Esophagus squamous epithelium (tissue), 5 donors: ENCODE results near the gene PRKAA1. TPM values are rescaled to one million over a fixed set of nuclear protein-coding genes. Genes with fewer than 3 reads are reported as not detected.

Experiments
- DNase-seq: peaks from one replicate; lab custom pipeline; 2025; lab: John Stamatoyannopoulos, UW
- H3K27ac ChIP-seq, 4 donors: fragments of 200-600 bp; sonication (generic); one replicate each; pipeline ENCODE4 v1.5.1; 2016 to 2019; ENCODE audit warnings: mild to moderate bottlenecking in 1 of 4
- H3K27me3 ChIP-seq, 4 donors: fragments of 200-600 bp; sonication (generic); 1 replicate in 3 of 4; 2 replicates in 1 of 4; pipeline versions ENCODE4 v1.5.1 to v1.6.0; 2017 to 2021; ENCODE audit warnings: antibody characterized with exemption in 1 of 4
- H3K36me3 ChIP-seq, 3 donors: fragments of 200-600 bp; sonication (generic); one replicate each; pipeline ENCODE4 v1.5.1; 2016 to 2019
- H3K4me1 ChIP-seq, 3 donors: fragments of 200-600 bp; sonication (generic); one replicate each; pipeline ENCODE4 v1.5.1; 2017 to 2019
- H3K4me3 ChIP-seq, 4 donors: fragments of 200-600 bp; sonication (generic); 1 replicate in 3 of 4; 2 replicates in 1 of 4; pipeline ENCODE4 v1.5.1; 2016 to 2019; ENCODE audit warnings: mild to moderate bottlenecking in 2 of 4, moderate library complexity in 1 of 4
- H3K9me3 ChIP-seq, 3 donors: fragments of 200-600 bp; sonication (generic); one replicate each; pipeline ENCODE4 v1.5.1; 2016 to 2019
- POLR2A ChIP-seq, 4 donors: fragments of 450-650 bp; IDR thresholded peaks; one replicate each; pipeline ENCODE4 v1.6.1; 2017; ENCODE audit warnings: antibody characterized with exemption in 4 of 4, mild to moderate bottlenecking in 4 of 4, moderate library complexity in 3 of 4
- WGBS, 2 donors: methylation state at CpG; one replicate each; pipeline ENCODE4 v1.1.5; 2018; 5-methylcytosine and 5-hydroxymethylcytosine counted together
- intact Hi-C: fragments of 100-400 bp; cut with DNase I; formaldehyde crosslinking; loops from one replicate; pipeline ENCODE4 v1.15.0; 2022
- total RNA-seq, 4 donors: library from RNA; depleted of rRNA; stranded (reverse); fragments of >200 nt; gene quantifications; one replicate each; pipeline ENCODE4 v1.1.0, GENCODE V29; 2016
- TF ChIP-seq, protein P1 (sequence below), 6 experiments: fragments of 450-650 bp in 4 of 6; fragments of 200-600 bp in 2 of 6; sonication (generic) in 2 of 6; IDR thresholded peaks; one replicate each; pipeline ENCODE4 v1.5.1; 2016 to 2019; ENCODE audit warnings: antibody characterized with exemption in 6 of 6, mild to moderate bottlenecking in 4 of 6, moderate library complexity in 4 of 6
- donor health status: DM: yes; HTN: yes; CAD: no.

PRKAA1 gene
- total RNA-seq, 4 donors from 2014 or later: 32.0 to 61.9 (median 51.9) TPM

DNA sequence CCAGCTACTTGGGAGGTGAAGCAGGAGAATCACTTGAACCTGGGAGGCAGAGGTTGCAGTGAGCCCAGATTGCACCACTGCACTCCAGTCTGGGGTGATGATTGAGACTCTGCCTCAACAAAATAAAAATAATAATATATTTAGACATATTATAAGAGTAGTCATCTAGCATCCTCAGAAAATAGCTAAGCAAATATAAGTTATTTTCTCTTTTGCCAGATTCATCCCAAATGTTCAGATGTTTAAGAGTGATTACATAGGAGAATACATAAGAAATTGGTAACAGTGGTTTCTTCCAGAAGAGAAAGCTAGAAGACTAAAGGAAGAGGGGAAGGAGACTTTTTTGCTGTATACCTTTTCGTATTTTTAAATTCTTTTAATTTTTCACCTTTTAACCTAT lies 20.0 kb downstream of the PRKAA1 start:
- no peak for TF ChIP-seq POLR2A (IDR thresholded peaks at IDR 0.05)
- intact Hi-C loops: no loop called here
- Histone ChIP-seq H3K36me3 (peaks cover 0 to 45% (median 0%) of the 10 kb centered on the region in 3 donors), H3K27ac (no peak overlapping the region), H3K9me3 (no peaks in the 10 kb centered on the region), H3K4me3 (no peak overlapping the region), H3K27me3 (no peaks in the 10 kb centered on the region), H3K4me1 (peaks cover 0 to 39% (median 3%) of the 10 kb centered on the region in 3 donors)
- 90 to 97% methylated on average over 1 of the region's 1 CpG for WGBS, 2 donors
- no peak for DNase-seq

DNA sequence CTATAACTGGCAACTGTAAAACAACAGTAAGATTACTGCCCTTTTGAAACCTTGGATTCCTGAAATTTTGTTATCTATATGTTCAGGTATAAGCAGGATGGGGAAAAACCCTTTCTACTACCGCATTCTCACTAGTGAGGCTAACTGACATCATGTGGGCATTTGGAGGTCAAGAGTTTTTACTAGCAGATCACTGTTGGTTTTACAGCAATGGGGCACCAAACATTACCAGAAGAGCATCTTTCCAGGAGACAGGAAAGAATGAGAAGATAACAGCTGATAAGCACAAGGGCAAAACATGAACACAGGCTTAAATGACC lies 21.6 kb downstream of the PRKAA1 start:
- Histone ChIP-seq H3K36me3 (peaks cover 0 to 61% (median 0%) of the 10 kb centered on the region in 3 donors), H3K27me3 (no peaks in the 10 kb centered on the region), H3K4me3 (no peak overlapping the region), H3K9me3 (no peaks in the 10 kb centered on the region), H3K27ac (no peak overlapping the region), H3K4me1 (peaks cover 0 to 29% (median 3%) of the 10 kb centered on the region in 3 donors)
- TF ChIP-seq POLR2A (IDR thresholded peaks at IDR 0.05): no peak
- TF ChIP-seq, protein P1, sequence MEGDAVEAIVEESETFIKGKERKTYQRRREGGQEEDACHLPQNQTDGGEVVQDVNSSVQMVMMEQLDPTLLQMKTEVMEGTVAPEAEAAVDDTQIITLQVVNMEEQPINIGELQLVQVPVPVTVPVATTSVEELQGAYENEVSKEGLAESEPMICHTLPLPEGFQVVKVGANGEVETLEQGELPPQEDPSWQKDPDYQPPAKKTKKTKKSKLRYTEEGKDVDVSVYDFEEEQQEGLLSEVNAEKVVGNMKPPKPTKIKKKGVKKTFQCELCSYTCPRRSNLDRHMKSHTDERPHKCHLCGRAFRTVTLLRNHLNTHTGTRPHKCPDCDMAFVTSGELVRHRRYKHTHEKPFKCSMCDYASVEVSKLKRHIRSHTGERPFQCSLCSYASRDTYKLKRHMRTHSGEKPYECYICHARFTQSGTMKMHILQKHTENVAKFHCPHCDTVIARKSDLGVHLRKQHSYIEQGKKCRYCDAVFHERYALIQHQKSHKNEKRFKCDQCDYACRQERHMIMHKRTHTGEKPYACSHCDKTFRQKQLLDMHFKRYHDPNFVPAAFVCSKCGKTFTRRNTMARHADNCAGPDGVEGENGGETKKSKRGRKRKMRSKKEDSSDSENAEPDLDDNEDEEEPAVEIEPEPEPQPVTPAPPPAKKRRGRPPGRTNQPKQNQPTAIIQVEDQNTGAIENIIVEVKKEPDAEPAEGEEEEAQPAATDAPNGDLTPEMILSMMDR (IDR thresholded peaks at IDR 0.05): no peak
- 61 to 80% methylated on average over 1 of the region's 1 CpG for WGBS, 2 donors
- DNase-seq: no peak
- intact Hi-C loops: no loop called here

DNA sequence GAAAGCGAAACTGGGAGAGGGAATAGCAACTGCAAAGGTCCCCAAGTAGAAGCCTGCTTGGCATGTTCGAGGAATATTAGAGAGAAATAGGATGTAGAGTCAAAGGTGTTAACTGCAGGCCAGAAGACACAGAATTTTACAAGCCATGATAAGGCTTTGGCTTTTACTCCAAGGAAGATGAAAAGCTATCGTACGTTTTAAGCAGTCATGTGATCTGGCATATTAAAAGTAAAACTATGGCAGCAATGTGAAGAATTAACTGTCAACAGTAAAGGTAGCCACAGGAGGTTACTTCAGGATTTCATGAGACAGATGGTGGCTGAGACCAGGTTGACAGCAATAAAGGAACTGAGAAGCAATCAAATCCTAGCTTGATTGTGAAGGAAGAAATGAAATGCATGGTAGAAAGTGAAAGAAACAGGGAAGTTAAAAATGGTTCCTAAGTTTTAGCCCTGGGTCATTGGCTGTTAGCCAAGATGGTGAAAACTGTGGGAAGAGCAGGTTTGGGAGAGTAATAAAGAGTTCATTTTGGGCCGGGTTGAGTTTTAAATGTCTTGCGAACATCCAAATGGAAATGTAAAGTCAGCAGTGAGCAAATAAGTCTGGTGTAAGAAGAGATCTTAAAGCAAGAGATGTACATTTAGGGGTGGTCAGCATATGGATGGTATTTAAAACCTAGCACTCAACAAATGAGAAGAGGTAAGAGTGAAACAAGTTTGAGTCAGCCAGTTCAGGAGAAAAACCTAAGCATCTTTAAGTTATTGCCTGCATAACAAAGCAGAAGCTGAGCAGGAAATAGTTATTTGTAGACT lies 22.1 kb downstream of the PRKAA1 start:
- Histone ChIP-seq H3K27ac (no peak overlapping the region), H3K4me1 (peaks cover 0 to 25% (median 3%) of the 10 kb centered on the region in 3 donors), H3K9me3 (no peaks in the 10 kb centered on the region), H3K36me3 (peaks cover 0 to 66% (median 3%) of the 10 kb centered on the region in 3 donors), H3K4me3 (peak overlapping the region in 1 of 4 donors; percentile 3), H3K27me3 (no peaks in the 10 kb centered on the region)
- intact Hi-C loops: no loop called here
- 59 to 65% methylated on average over 6 of the region's 6 CpGs for WGBS, 2 donors
- no peak for TF ChIP-seq POLR2A (IDR thresholded peaks at IDR 0.05)
- TF ChIP-seq, protein P1 (IDR thresholded peaks at IDR 0.05): no peak
- no peak for DNase-seq

DNA sequence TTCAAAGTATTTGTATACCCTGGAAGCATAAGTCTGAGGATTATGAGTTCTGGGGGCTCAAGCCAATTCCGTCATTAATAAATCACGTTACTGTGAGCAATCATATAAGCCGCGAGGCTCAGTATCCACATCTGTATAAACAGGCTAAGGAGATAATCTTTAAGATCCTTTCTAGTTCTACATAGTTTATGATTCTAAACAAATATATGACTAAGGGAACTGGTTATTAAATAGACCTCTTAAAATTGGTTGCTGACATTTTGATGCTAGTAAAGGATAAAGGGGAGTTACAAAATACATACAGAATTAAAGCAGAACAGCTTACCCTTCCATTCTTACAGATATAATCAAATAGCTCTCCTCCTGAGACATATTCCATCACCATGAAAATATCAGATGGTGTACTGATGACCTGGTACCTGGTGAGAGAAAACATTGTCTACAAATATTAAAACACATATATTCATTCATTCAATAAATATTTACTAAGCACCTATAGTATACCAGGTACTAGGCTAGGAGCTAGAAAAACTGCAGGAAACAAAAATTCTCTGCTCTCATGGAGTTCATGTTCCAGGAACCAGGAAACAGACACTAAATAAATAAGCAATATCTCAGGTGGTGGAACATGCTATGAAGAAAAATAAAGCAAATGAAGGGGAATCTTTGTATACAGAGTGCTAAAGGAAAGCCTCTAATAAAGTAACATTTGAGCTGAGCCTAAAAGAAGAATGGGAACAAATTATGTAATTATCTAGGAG lies 22.9 kb downstream of the PRKAA1 start:
- WGBS, 2 donors: 77 to 79% methylated on average over 4 of the region's 4 CpGs
- Histone ChIP-seq H3K36me3 (peaks cover 0 to 73% (median 3%) of the 10 kb centered on the region in 3 donors), H3K9me3 (no peaks in the 10 kb centered on the region), H3K27ac (no peak overlapping the region), H3K4me1 (peaks cover 0 to 18% (median 3%) of the 10 kb centered on the region in 3 donors), H3K4me3 (peak overlapping the region in 1 of 4 donors; percentile 3), H3K27me3 (no peaks in the 10 kb centered on the region)
- TF ChIP-seq, protein P1 (IDR thresholded peaks at IDR 0.05): no peak
- TF ChIP-seq POLR2A (IDR thresholded peaks at IDR 0.05): no peak
- DNase-seq: no peak
- intact Hi-C loops: no loop called here

DNA sequence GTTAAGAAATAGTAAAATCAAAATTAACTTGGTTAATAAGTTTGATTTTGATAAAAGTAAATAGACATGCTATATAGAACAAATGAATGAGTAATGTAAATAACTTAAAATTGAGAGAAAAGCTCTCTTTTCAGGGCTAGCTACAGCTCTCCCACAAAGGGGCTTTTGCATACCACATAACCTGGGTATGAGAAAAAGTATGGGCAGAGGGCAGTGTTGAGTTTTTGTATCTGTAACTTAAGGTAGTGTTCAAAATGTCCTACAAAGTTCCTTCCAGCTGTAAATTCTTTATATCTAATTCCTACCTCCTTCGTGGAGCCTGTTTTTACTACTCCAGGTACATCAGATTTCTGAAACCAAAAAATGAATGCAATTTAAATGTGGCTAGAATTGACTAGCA lies 23.6 kb downstream of the PRKAA1 start:
- no peak overlapping the region for H3K4me3 ChIP-seq
- H3K27ac ChIP-seq: no peak overlapping the region
- no peak for TF ChIP-seq POLR2A (IDR thresholded peaks at IDR 0.05)
- TF ChIP-seq, protein P1 (IDR thresholded peaks at IDR 0.05): no peak
- no peaks in the 10 kb centered on the region for H3K27me3 ChIP-seq
- peaks cover 0 to 79% (median 3%) of the 10 kb centered on the region in 3 donors for H3K36me3 ChIP-seq
- WGBS, 2 donors: 71 to 87% methylated on average over 1 of the region's 1 CpG
- intact Hi-C loops: no loop called here
- H3K9me3 ChIP-seq: no peaks in the 10 kb centered on the region
- H3K4me1 ChIP-seq: peaks cover 0 to 11% (median 0%) of the 10 kb centered on the region in 3 donors
- no peak for DNase-seq
